Measurements from ENCODE around the gene HSD17B4. TPM values are rescaled to one million over a fixed set of nuclear protein-coding genes. Genes with fewer than 3 reads are reported as not detected.
"Not testable (repeated sequence)": the region's sequence is repeated elsewhere in the genome, so short reads cannot be mapped to it uniquely, and the experiment has no call there.

Gene HSD17B4
- polyA plus RNA-seq, 5 donors: 156 to 227 (median 209) TPM

- DNase-seq: no peak
Measured at GRCh38 chr5:119473241-119473640, 20.9 kb downstream of the HSD17B4 start.

GRCh38 chr5:119476341-119476740 is 24.0 kb downstream of the HSD17B4 start:
- DNase-seq: no peak

GRCh38 chr5:119478781-119479180 is 26.5 kb downstream of the HSD17B4 start:
- no peak for DNase-seq

GRCh38 chr5:119480629-119481028 is 28.3 kb downstream of the HSD17B4 start:
- not testable (repeated sequence) for DNase-seq

- no peak for DNase-seq
Measured at GRCh38 chr5:119483155-119483554, 30.9 kb downstream of the HSD17B4 start.

- DNase-seq: no peak
Measured at GRCh38 chr5:119484884-119485283, 32.6 kb downstream of the HSD17B4 start.

GRCh38 chr5:119501671-119502179 is 49.4 kb downstream of the HSD17B4 start:
- DNase-seq: no peak

- not testable (repeated sequence) for DNase-seq
Measured at GRCh38 chr5:119503939-119504338, 51.6 kb downstream of the HSD17B4 start.

- no peak for DNase-seq
Measured at GRCh38 chr5:119512277-119512676, 60.0 kb downstream of the HSD17B4 start.

- no peak for DNase-seq
Measured at GRCh38 chr5:119515192-119515591, 62.9 kb downstream of the HSD17B4 start.

- not testable (repeated sequence) for DNase-seq
Measured at GRCh38 chr5:119517115-119517514, 64.8 kb downstream of the HSD17B4 start.

- no peak for DNase-seq
Measured at GRCh38 chr5:119521232-119521631, 68.9 kb downstream of the HSD17B4 start.

- no peak for DNase-seq
Measured at GRCh38 chr5:119522841-119523240, 70.5 kb downstream of the HSD17B4 start.

GRCh38 chr5:119524485-119524884 is 72.2 kb downstream of the HSD17B4 start:
- DNase-seq: no peak

GRCh38 chr5:119527351-119527750 is 75.1 kb downstream of the HSD17B4 start:
- DNase-seq: no peak

- no peak for DNase-seq
Measured at GRCh38 chr5:119529811-119530210, 77.5 kb downstream of the HSD17B4 start.

GRCh38 chr5:119532637-119533036 is 80.3 kb downstream of the HSD17B4 start:
- no peak for DNase-seq

GRCh38 chr5:119537704-119538103 is 85.4 kb downstream of the HSD17B4 start:
- DNase-seq: no peak

GRCh38 chr5:119541716-119542115 is 89.4 kb downstream of the HSD17B4 start:
- DNase-seq: no peak

GRCh38 chr5:119551819-119552218 is 99.5 kb downstream of the HSD17B4 start:
- DNase-seq: no peak

GRCh38 chr5:119554597-119554996 is 102.3 kb downstream of the HSD17B4 start:
- no peak for DNase-seq

- DNase-seq: no peak
Measured at GRCh38 chr5:119570910-119571309, 118.6 kb downstream of the HSD17B4 start.

GRCh38 chr5:119578937-119579336 is 126.6 kb downstream of the HSD17B4 start:
- DNase-seq: no peak

GRCh38 chr5:119582987-119583386 is 130.7 kb downstream of the HSD17B4 start:
- no peak for DNase-seq

GRCh38 chr5:119583684-119584083 is 131.4 kb downstream of the HSD17B4 start:
- DNase-seq: no peak
